Erythroblast (primary cell): ENCODE results near the gene NRIP1.

Source experiments
- GATA1 ChIP-seq: IDR thresholded peaks from 2 replicates; pipeline ENCODE4 v1.6.1; 2011; ENCODE audit warnings: low read depth, mild to moderate bottlenecking, control low read depth, low read length, moderate library complexity
- POLR2A ChIP-seq: IDR thresholded peaks from 2 replicates; pipeline ENCODE4 v1.6.1; 2011; ENCODE audit warnings: mild to moderate bottlenecking, low read length

- TF ChIP-seq POLR2A (no peak), GATA1 (no peak)
Measured at GRCh38 chr21:14942801-14943490, 121.9 kb downstream of the NRIP1 start.
